ENCODE results near the gene IPCEF1. TPM values are rescaled to one million over a fixed set of nuclear protein-coding genes. Genes with fewer than 3 reads are reported as not detected.

IPCEF1 gene
- total RNA-seq, 2 experiments from 2014 or later: 23.6 to 24.3 TPM

DNA sequence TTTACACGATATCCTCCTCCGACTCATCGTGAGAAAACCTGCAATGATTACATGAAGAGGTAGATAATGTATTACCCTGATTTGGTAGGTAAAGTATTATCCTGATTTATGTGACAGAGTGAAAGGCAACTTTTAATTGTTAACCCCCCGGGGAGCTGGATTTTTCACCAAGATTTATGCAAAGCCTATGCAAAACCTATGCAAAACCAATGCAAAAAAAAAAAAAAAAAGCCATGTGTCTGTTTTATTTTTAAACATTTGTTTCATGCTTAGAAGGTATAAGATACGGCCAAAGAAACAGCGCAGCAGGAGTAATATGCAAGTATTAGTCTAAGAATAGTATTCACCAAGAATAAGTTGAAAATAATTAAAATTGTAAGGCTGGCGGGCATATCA lies 109.9 kb downstream of the IPCEF1 start:
- Mint-ChIP-seq H3K9me3 (peaks cover 9% of the 10 kb centered on the region), H3K27ac (peak overlapping the region; percentile 99), H3K36me3 (ENCODE audit: low read depth) (peaks cover 41% of the 10 kb centered on the region), H3K4me1 (ENCODE audit: low read depth) (peaks cover 70% of the 10 kb centered on the region), H3K4me3 (peak overlapping the region; percentile 93), H3K27me3 (no peaks in the 10 kb centered on the region)
- CTCF ChIA-PET: interaction anchor here (0.8 to 3.7 kb wide), 8 partner anchors 8 to 92 kb away, joined by 3 to 42 read pairs (median 4); no protein-coding TSS in a partner anchor
- ATAC-seq (no peak), DNase-seq (no peak)
- intact Hi-C loops (cut with micrococcal nuclease): loop anchor here (2.0 kb wide), 1 partner anchor 14 kb away; no protein-coding TSS in a partner anchor
- POLR2A ChIA-PET: interaction anchor here (0.6 to 3.6 kb wide), 8 partner anchors 11 to 87 kb away, joined by 3 to 34 read pairs (median 4); no protein-coding TSS in a partner anchor
- TF ChIP-seq, protein P1, sequence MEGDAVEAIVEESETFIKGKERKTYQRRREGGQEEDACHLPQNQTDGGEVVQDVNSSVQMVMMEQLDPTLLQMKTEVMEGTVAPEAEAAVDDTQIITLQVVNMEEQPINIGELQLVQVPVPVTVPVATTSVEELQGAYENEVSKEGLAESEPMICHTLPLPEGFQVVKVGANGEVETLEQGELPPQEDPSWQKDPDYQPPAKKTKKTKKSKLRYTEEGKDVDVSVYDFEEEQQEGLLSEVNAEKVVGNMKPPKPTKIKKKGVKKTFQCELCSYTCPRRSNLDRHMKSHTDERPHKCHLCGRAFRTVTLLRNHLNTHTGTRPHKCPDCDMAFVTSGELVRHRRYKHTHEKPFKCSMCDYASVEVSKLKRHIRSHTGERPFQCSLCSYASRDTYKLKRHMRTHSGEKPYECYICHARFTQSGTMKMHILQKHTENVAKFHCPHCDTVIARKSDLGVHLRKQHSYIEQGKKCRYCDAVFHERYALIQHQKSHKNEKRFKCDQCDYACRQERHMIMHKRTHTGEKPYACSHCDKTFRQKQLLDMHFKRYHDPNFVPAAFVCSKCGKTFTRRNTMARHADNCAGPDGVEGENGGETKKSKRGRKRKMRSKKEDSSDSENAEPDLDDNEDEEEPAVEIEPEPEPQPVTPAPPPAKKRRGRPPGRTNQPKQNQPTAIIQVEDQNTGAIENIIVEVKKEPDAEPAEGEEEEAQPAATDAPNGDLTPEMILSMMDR (IDR thresholded peaks at IDR 0.05): no peak

DNA sequence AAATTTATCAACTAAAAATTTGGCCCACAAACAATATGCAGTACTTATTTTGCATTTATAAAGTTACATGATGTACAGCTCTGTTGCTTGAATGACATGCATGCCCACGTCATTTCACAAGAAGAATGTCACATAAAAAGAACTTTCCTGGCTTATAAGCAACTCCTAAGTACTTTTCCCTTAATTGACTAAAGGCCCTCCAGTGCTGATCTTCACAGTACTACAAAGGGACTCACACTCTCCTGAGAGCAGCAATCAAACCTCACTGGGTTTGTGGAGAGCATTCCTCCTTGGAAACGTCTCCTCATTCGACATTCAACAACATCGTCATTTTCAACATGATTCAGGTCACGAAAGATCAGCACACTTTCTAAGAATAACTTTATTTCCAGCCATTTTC lies 111.1 kb downstream of the IPCEF1 start:
- intact Hi-C loops (cut with micrococcal nuclease): no loop called here
- TF ChIP-seq, protein P1 (IDR thresholded peaks at IDR 0.05): no peak
- no peak for ATAC-seq
- H3K4me1 Mint-ChIP-seq (ENCODE audit: low read depth): peaks cover 67% of the 10 kb centered on the region
- H3K27ac Mint-ChIP-seq: peak overlapping the region; percentile 99
- peaks cover 9% of the 10 kb centered on the region for H3K9me3 Mint-ChIP-seq
- POLR2A ChIA-PET: interaction anchor here (1.3 to 5.8 kb wide), 2 partner anchors 14 to 39 kb away, joined by 3 to 60 read pairs; no protein-coding TSS in a partner anchor
- H3K36me3 Mint-ChIP-seq (ENCODE audit: low read depth): peaks cover 46% of the 10 kb centered on the region
- H3K4me3 Mint-ChIP-seq: peak overlapping the region; percentile 93
- H3K27me3 Mint-ChIP-seq: no peaks in the 10 kb centered on the region
- no peak for DNase-seq
- CTCF ChIA-PET: interaction anchor here (1.0 to 1.6 kb wide), 6 partner anchors 11 to 85 kb away, joined by 3 to 8 read pairs (median 5); no protein-coding TSS in a partner anchor

DNA sequence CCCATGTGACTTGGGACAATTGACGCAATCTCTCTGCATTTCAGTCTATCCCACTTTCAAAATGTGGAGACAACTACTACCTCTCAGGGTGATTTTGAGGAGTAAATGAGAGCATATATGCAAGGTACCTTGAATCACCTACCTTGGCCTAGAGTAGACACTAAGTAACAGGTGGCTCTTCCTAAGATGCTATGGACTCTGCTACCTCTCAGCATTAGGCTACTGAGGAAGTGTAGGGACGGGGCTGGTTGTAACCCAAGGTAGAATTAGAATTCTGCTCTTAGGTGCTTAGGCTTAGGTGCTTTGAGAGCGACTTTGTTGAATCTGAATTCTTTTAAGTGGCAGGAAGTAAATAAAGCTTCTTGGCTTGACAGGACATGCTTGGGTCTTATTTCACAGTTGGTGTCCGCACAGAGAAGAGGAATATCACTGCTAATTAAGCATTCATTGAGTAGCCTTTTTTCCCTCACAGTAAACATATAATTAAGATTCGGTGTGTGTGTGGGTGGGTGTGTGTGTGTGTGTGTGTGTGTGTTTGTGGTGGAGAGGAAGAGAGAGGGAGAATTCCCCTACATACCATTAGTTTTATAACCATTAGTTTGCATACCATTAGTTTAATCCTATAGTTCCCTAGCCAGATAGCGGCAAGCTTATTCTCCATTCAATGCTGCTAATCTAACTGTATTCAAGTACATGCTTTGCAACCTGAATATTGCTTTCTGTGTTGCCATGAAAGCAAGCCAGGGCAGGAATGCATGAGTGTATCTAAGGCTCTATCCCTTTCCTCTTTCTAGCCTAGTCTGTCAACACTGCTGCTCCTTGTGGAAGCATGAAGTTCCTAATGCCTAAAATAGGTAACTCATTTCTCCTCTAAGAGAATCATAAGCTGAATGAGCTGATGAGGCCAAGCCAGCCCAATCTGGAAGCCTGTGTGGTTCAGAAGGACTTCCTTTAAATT lies 112.5 kb downstream of the IPCEF1 start:
- intact Hi-C loops (cut with micrococcal nuclease): loop anchor here (5.0 kb wide), 1 partner anchor 108 kb away; no protein-coding TSS in a partner anchor
- ATAC-seq (peak; percentile 10), DNase-seq (no peak)
- Mint-ChIP-seq H3K27me3 (no peaks in the 10 kb centered on the region), H3K36me3 (ENCODE audit: low read depth) (peaks cover 47% of the 10 kb centered on the region), H3K4me3 (peak overlapping the region; percentile 93), H3K4me1 (ENCODE audit: low read depth) (peaks cover 66% of the 10 kb centered on the region), H3K9me3 (peaks cover 9% of the 10 kb centered on the region), H3K27ac (peak overlapping the region; percentile 99)
- ChIA-PET POLR2A (interaction anchor here (0.7 to 5.8 kb wide), 3 partner anchors 13 to 24 kb away, joined by 3 to 60 read pairs (median 4); no protein-coding TSS in a partner anchor), CTCF (interaction anchor here (0.7 to 3.6 kb wide), 12 partner anchors 8 to 91 kb away, joined by 3 to 16 read pairs (median 4); no protein-coding TSS in a partner anchor)
- TF ChIP-seq, protein P1 (IDR thresholded peaks at IDR 0.05): no peak

DNA sequence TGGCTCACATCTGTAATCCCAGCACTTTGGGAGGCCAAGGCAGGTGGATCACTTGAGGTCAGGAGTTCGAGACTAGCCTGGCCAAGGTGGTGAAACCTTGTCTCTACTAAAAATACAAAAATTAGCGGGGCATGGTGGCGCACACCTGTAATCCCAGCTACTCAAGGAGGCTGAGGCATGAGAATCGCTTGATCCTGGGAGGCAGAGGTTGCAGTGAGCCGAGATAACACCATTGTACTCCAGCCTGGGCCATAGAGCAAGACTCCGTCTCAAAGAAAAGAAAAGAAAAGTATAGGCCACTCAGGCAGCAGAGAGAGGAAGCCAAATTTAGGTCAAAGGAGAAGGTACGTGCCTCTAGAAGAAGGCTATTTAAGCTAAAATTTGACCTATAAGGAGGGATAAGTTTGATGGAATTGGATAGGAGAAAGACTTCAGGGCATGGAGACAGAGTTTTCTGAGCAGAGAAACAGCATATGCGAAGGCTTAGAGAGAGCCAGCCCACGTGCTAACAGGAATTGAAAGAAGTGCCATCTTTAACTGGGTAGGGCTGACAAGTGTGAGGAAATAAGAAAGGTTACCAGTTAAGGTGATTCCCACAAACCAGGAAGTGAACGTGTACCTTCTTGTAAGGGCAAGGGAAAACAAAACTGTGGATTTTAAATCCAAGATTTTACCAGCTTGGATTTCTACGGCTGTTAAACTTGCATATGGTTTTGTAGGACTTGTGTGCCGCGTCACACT lies 113.8 kb downstream of the IPCEF1 start:
- intact Hi-C loops (cut with micrococcal nuclease): loop anchor here (5.0 kb wide), 1 partner anchor 110 kb away; no protein-coding TSS in a partner anchor
- Mint-ChIP-seq H3K4me3 (peak overlapping the region; percentile 93), H3K27ac (peak overlapping the region; percentile 99), H3K27me3 (no peaks in the 10 kb centered on the region), H3K4me1 (ENCODE audit: low read depth) (peaks cover 61% of the 10 kb centered on the region), H3K36me3 (ENCODE audit: low read depth) (peaks cover 47% of the 10 kb centered on the region), H3K9me3 (peaks cover 9% of the 10 kb centered on the region)
- TF ChIP-seq, protein P1 (IDR thresholded peaks at IDR 0.05): no peak
- DNase-seq (no peak), ATAC-seq (no peak)
- ChIA-PET POLR2A (interaction anchor here (0.7 to 5.8 kb wide), 3 partner anchors 12 to 372 kb away, joined by 3 to 60 read pairs (median 3); no protein-coding TSS in a partner anchor), CTCF (interaction anchor here (1.0 to 3.6 kb wide), 4 partner anchors 34 to 89 kb away, joined by 3 to 16 read pairs (median 4); no protein-coding TSS in a partner anchor)

Measured in activated CD8-positive, alpha-beta T cell treated with anti-CD3 and anti-CD28 coated beads for 36 hours (primary cell).